CD14-positive monocyte (primary cell): Measurements from ENCODE around the gene UGCG. TPM values are rescaled to one million over a fixed set of nuclear protein-coding genes. Genes with fewer than 3 reads are reported as not detected.
A peak's percentile ranks its signal among the peaks of the same experiment; 100 is the strongest.

ENCODE experiments used
- DNase-seq, 3 donors: peaks; one replicate each; pipeline ENCODE4 v3.0.0-alpha.2; 2011 to 2022
- H2AFZ ChIP-seq: 2 replicates; pipeline ENCODE4 v1.6.0; 2012; ENCODE audit warnings: mild to moderate bottlenecking, low read depth, low read length, inconsistent platforms; ENCODE audit not compliant: insufficient read depth, poor library complexity, severe bottlenecking
- H3K27ac ChIP-seq, 2 donors: 1 replicate in 1 of 2; 2 replicates in 1 of 2; pipeline ENCODE4 v1.5.1; 2012 to 2013; ENCODE audit warnings: low read length in 2 of 2, control low read depth in 1 of 2, inconsistent platforms in 1 of 2, low read depth in 1 of 2, mild to moderate bottlenecking in 1 of 2
- H3K27me3 ChIP-seq, 2 donors: one replicate each; pipeline versions ENCODE4 v1.6.0 to v1.6.1; 2011 to 2013; ENCODE audit warnings: low read length in 2 of 2; ENCODE audit not compliant: control insufficient read depth in 2 of 2, insufficient read depth in 2 of 2
- H3K36me3 ChIP-seq, 2 donors: replicated peaks in 1 of 2; 1 replicate in 1 of 2; 2 replicates in 1 of 2; pipeline versions ENCODE4 v1.5.1 to v1.6.1; 2012 to 2013; ENCODE audit warnings: low read length in 2 of 2, control low read depth in 1 of 2, inconsistent platforms in 1 of 2, mild to moderate bottlenecking in 1 of 2; ENCODE audit not compliant: insufficient read depth in 2 of 2, control insufficient read depth in 1 of 2
- H3K4me1 ChIP-seq, 2 donors: 1 replicate in 1 of 2; 2 replicates in 1 of 2; pipeline versions ENCODE4 v1.5.1 to v1.6.1; 2012 to 2013; ENCODE audit warnings: low read length in 2 of 2, control low read depth in 1 of 2, inconsistent platforms in 1 of 2, mild to moderate bottlenecking in 1 of 2, moderate library complexity in 1 of 2; ENCODE audit not compliant: insufficient read depth in 2 of 2, control insufficient read depth in 1 of 2
- H3K4me2 ChIP-seq: replicated peaks from 2 replicates; pipeline ENCODE3; 2012; ENCODE audit warnings: low read length, moderate library complexity, mild to moderate bottlenecking; ENCODE audit not compliant: poor library complexity, severe bottlenecking; ENCODE audit errors: extremely low read depth
- H3K4me3 ChIP-seq, 3 experiments: fragments of 200-600 bp in 1 of 3; sonication (generic) in 1 of 3; replicated peaks in 1 of 3; 1 replicate in 2 of 3; 2 replicates in 1 of 3; pipeline ENCODE4 v1.5.1; 2011 to 2013; ENCODE audit warnings: low read length in 3 of 3, mild to moderate bottlenecking in 3 of 3, control low read depth in 2 of 3, low read depth in 2 of 3, inconsistent platforms in 1 of 3, moderate library complexity in 1 of 3
- H3K79me2 ChIP-seq: 2 replicates; pipeline ENCODE4 v1.6.0; 2012; ENCODE audit warnings: mild to moderate bottlenecking, control low read depth, inconsistent platforms, low read length, moderate library complexity; ENCODE audit not compliant: insufficient read depth
- H3K9ac ChIP-seq: 2 replicates; pipeline ENCODE4 v1.6.0; 2017; ENCODE audit warnings: low read length, mild to moderate bottlenecking; ENCODE audit not compliant: insufficient read depth, poor library complexity, severe bottlenecking
- H3K9me3 ChIP-seq, 2 donors: replicated peaks in 1 of 2; 1 replicate in 1 of 2; 2 replicates in 1 of 2; pipeline versions ENCODE4 v1.5.1 to v1.6.1; 2012 to 2013; ENCODE audit warnings: low read length in 2 of 2, control low read depth in 1 of 2; ENCODE audit not compliant: control insufficient read depth in 1 of 2, insufficient read depth in 1 of 2
- H4K20me1 ChIP-seq: 2 replicates; pipeline ENCODE4 v1.6.0; 2012; ENCODE audit warnings: mild to moderate bottlenecking, low read length, control low read depth, moderate library complexity; ENCODE audit not compliant: insufficient read depth
- H3K27ac Mint-ChIP-seq, 7 donors: one replicate each; pipeline ENCODE4 v1.8.0; 2020; ENCODE audit warnings: mild to moderate bottlenecking in 7 of 7, mixed read lengths in 7 of 7, moderate library complexity in 6 of 7, inconsistent platforms in 2 of 7
- H3K27me3 Mint-ChIP-seq, 3 donors: one replicate each; pipeline ENCODE4 v1.8.0; 2021 to 2022; ENCODE audit warnings: low read depth in 3 of 3, mild to moderate bottlenecking in 3 of 3, mixed read lengths in 3 of 3, moderate library complexity in 3 of 3, inconsistent platforms in 1 of 3
- H3K36me3 Mint-ChIP-seq, 2 donors: one replicate each; pipeline ENCODE4 v1.8.0; 2020; ENCODE audit warnings: mixed read lengths in 2 of 2, inconsistent platforms in 1 of 2, mild to moderate bottlenecking in 1 of 2
- H3K4me1 Mint-ChIP-seq: one replicate; pipeline ENCODE4 v1.8.0; 2020; ENCODE audit warnings: mild to moderate bottlenecking, mixed read lengths
- H3K4me3 Mint-ChIP-seq, 2 donors: one replicate each; pipeline ENCODE4 v1.8.0; 2020; ENCODE audit warnings: mild to moderate bottlenecking in 2 of 2, mixed read lengths in 2 of 2, moderate library complexity in 1 of 2
- H3K9me3 Mint-ChIP-seq, 7 donors: one replicate each; pipeline ENCODE4 v1.8.0; 2020 to 2022; ENCODE audit warnings: mixed read lengths in 7 of 7, mild to moderate bottlenecking in 6 of 7, moderate library complexity in 6 of 7, inconsistent platforms in 2 of 7
- WGBS: methylation state at CpG from one replicate; pipeline ENCODE4 v1.1.5; 2013; ENCODE audit warnings: missing lambda C conversion rate; ENCODE audit not compliant: insufficient coverage; 5-methylcytosine and 5-hydroxymethylcytosine counted together
- intact Hi-C, 2 donors: fragments of 100-400 bp; cut with micrococcal nuclease; formaldehyde crosslinking; loops; one replicate each; pipeline versions ENCODE4 v1.15.0 to v1.15.1; 2023
- polyA plus RNA-seq, 3 donors: library from polyadenylated mRNA; depleted of rRNA in 1 of 3; unstranded in 2 of 3; stranded (reverse) in 1 of 3; fragments of 300-500 nt in 2 of 3; fragments of >200 nt in 1 of 3; fragmentation: Illumina TruSeq in 2 of 3; gene quantifications; 1 replicate in 2 of 3; 2 replicates in 1 of 3; pipeline ENCODE4 v1.2.3, GENCODE V29; 2012 to 2021
- TF ChIP-seq, protein P1 (sequence below): fragments of 200-600 bp; IDR thresholded peaks from one replicate; pipeline ENCODE4 v1.8.0; 2022; ENCODE audit warnings: antibody characterized with exemption, mild to moderate bottlenecking

UGCG gene
- polyA plus RNA-seq, 3 donors = 2.7 to 7.9 (median 4.1) TPM

DNA sequence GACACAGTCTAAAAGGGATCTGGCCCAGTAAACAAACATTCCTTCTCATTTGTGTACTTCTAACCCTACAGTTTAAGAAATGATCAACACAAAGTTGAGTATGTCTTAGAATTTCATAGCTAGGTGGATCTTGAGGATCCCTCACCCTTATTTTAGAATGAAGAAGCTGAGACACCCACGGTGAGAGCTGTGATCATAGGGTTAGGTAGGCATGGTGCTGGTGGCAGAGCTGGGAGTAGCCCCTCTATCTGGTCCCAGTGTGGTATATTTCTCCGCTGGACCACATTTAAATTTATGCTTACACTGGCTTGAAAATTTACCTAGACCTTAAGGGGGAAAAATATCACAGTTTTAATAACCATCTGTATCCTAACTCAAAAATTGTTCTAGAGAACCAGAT lies 39.8 kb downstream of the UGCG start:
- Mint-ChIP-seq H3K27me3 (no peaks in the 10 kb centered on the region), H3K4me3 (no peak overlapping the region), H3K27ac (peak overlapping the region in 1 of 7 donors; percentile 31), H3K4me1 (peaks cover 22% of the 10 kb centered on the region), H3K36me3 (peaks cover 44 to 47% of the 10 kb centered on the region in 2 donors), H3K9me3 (peaks cover 0 to 5% (median 1%) of the 10 kb centered on the region in 7 donors)
- peaks cover 27 to 36% of the 10 kb centered on the region in 2 donors for H3K36me3 ChIP-seq
- no peak for DNase-seq
- H3K9me3 ChIP-seq = no peaks in the 10 kb centered on the region
- H3K27ac ChIP-seq = no peak overlapping the region
- no peaks in the 10 kb centered on the region for H3K27me3 ChIP-seq
- H3K4me1 ChIP-seq = peaks cover 18 to 22% of the 10 kb centered on the region in 2 donors
- H3K4me2 ChIP-seq = no peak overlapping the region
- no peak overlapping the region for H3K4me3 ChIP-seq
- TF ChIP-seq, protein P1, sequence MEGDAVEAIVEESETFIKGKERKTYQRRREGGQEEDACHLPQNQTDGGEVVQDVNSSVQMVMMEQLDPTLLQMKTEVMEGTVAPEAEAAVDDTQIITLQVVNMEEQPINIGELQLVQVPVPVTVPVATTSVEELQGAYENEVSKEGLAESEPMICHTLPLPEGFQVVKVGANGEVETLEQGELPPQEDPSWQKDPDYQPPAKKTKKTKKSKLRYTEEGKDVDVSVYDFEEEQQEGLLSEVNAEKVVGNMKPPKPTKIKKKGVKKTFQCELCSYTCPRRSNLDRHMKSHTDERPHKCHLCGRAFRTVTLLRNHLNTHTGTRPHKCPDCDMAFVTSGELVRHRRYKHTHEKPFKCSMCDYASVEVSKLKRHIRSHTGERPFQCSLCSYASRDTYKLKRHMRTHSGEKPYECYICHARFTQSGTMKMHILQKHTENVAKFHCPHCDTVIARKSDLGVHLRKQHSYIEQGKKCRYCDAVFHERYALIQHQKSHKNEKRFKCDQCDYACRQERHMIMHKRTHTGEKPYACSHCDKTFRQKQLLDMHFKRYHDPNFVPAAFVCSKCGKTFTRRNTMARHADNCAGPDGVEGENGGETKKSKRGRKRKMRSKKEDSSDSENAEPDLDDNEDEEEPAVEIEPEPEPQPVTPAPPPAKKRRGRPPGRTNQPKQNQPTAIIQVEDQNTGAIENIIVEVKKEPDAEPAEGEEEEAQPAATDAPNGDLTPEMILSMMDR = no peak
- no peaks in the 10 kb centered on the region for H3K79me2 ChIP-seq
- no peaks in the 10 kb centered on the region for H4K20me1 ChIP-seq
- H2AFZ ChIP-seq = no peak overlapping the region
- H3K9ac ChIP-seq = no peak overlapping the region
- intact Hi-C loops = loop anchor here in 1 of 2 donors (5.0 kb wide), 1 partner anchor 34 kb away; no protein-coding TSS in a partner anchor
- no CpG with 5 or more reads among the region's 2 CpGs for WGBS

DNA sequence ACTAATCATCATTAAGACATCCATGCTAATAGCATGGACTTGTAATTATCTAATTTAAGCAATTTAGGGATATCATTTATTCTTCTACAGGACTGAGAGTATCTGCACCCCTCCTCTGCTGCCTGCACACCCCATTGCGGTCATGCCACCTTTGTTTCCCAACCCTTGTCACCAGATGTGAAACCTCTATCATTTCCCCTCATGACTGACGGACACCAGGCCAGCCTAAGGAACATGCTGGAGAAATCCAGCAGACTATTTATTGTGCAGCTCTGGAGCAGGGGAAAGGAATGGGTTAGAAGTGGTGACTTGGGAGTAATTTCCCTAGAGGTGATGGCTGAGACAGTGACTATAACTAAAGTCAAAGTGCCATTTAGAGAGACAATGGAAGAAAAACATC lies 40.7 kb downstream of the UGCG start:
- H2AFZ ChIP-seq = no peak overlapping the region
- intact Hi-C loops = loop anchor here in 1 of 2 donors (5.0 kb wide), 1 partner anchor 35 kb away; no protein-coding TSS in a partner anchor
- WGBS = no CpG with 5 or more reads among the region's 2 CpGs
- no peaks in the 10 kb centered on the region for H4K20me1 ChIP-seq
- peak overlapping the region; percentile 55 for H3K4me2 ChIP-seq
- peaks cover 0 to 5% (median 1%) of the 10 kb centered on the region in 7 donors for H3K9me3 Mint-ChIP-seq
- H3K27ac ChIP-seq = peak overlapping the region in 1 of 2 donors; percentile 61
- peaks cover 37 to 38% of the 10 kb centered on the region in 2 donors for H3K36me3 Mint-ChIP-seq
- no peaks in the 10 kb centered on the region for H3K27me3 Mint-ChIP-seq
- no peak for DNase-seq
- no peak overlapping the region for H3K9ac ChIP-seq
- H3K9me3 ChIP-seq = no peaks in the 10 kb centered on the region
- peak overlapping the region in 1 of 2 donors; percentile 88 for H3K4me3 Mint-ChIP-seq
- H3K27ac Mint-ChIP-seq = peak overlapping the region in 5 of 7 donors; percentile 20 to 88 (median 80)
- H3K36me3 ChIP-seq = peaks cover 22 to 27% of the 10 kb centered on the region in 2 donors
- no peaks in the 10 kb centered on the region for H3K27me3 ChIP-seq
- peak overlapping the region in 1 of 3 experiments; percentile 43 for H3K4me3 ChIP-seq
- TF ChIP-seq, protein P1 = no peak
- H3K4me1 ChIP-seq = peaks cover 18 to 22% of the 10 kb centered on the region in 2 donors
- peaks cover 22% of the 10 kb centered on the region for H3K4me1 Mint-ChIP-seq
- H3K79me2 ChIP-seq = no peaks in the 10 kb centered on the region
